Effector memory CD8-positive, alpha-beta T cell (primary cell): ENCODE data around the gene ACBD5.
"Not testable (repeated sequence)": the region's sequence is repeated elsewhere in the genome, so short reads cannot be mapped to it uniquely, and the experiment has no call there.

Source experiments
- ATAC-seq: fragments of 150-1000 bp; cut with Tn5 transposase; replicated peaks from 2 replicates; pipeline ENCODE4 v1.10.0; 2021; ENCODE audit warnings: mild to moderate bottlenecking, moderate library complexity
- DNase-seq, 3 experiments: peaks; one replicate each; pipeline ENCODE4 v3.0.0; 2021
- H3K27ac Mint-ChIP-seq, 2 donors: one replicate each; pipeline ENCODE4 v1.8.0; 2022; ENCODE audit warnings: mild to moderate bottlenecking in 2 of 2, mixed read lengths in 2 of 2, moderate library complexity in 2 of 2
- H3K27me3 Mint-ChIP-seq, 2 donors: one replicate each; pipeline ENCODE4 v1.8.0; 2022; ENCODE audit warnings: mixed read lengths in 2 of 2
- H3K36me3 Mint-ChIP-seq: one replicate; pipeline ENCODE4 v1.8.0; 2022; ENCODE audit warnings: mild to moderate bottlenecking, moderate library complexity, mixed read lengths; ENCODE audit not compliant: insufficient read depth
- H3K4me1 Mint-ChIP-seq, 2 donors: one replicate each; pipeline ENCODE4 v1.8.0; 2022; ENCODE audit warnings: low read depth in 2 of 2, mixed read lengths in 2 of 2
- H3K4me3 Mint-ChIP-seq, 2 donors: one replicate each; pipeline ENCODE4 v1.8.0; 2022; ENCODE audit warnings: mild to moderate bottlenecking in 2 of 2, mixed read lengths in 2 of 2, moderate library complexity in 2 of 2
- H3K9me3 Mint-ChIP-seq, 2 donors: one replicate each; pipeline ENCODE4 v1.8.0; 2022; ENCODE audit warnings: mixed read lengths in 2 of 2

Gene ACBD5

DNA sequence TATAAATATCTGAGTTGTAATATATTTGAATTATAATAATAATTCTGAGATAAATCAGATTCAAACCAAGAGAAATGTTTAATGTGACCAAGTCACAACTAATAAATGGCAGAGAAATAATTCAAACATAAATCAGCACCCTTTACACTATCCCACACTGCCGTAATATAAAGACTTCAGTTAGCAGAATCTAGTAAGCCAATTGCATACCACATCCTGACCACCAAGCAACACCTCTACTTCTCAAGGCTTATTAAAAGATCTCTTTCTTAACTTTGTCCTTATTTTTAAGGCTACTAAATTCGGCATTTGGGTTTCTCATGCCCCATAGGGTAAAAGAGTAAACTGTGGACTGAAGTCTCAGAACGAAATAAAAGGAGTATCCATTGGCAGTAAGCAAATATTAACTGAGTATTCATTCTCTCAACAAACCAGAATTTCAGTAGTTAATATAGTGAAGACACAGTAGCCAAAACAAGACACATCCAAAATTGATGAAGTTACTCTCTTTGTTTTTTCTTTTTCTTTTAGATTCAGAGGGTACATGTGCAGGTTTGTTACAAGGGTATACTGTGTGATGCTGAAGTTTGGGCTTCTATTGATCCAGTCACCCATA lies 14.8 kb downstream of the ACBD5 start:
- Mint-ChIP-seq H3K36me3 (peaks cover 65% of the 10 kb centered on the region), H3K27me3 (no peaks in the 10 kb centered on the region), H3K9me3 (no peaks in the 10 kb centered on the region), H3K4me3 (peak overlapping the region; percentile 63 to 80), H3K4me1 (peaks cover 19 to 31% of the 10 kb centered on the region in 2 donors), H3K27ac (peak overlapping the region; percentile 64 to 94)
- DNase-seq (peak in 2 of 3 experiments; percentile 21 to 30), ATAC-seq (peak; percentile 87)

DNA sequence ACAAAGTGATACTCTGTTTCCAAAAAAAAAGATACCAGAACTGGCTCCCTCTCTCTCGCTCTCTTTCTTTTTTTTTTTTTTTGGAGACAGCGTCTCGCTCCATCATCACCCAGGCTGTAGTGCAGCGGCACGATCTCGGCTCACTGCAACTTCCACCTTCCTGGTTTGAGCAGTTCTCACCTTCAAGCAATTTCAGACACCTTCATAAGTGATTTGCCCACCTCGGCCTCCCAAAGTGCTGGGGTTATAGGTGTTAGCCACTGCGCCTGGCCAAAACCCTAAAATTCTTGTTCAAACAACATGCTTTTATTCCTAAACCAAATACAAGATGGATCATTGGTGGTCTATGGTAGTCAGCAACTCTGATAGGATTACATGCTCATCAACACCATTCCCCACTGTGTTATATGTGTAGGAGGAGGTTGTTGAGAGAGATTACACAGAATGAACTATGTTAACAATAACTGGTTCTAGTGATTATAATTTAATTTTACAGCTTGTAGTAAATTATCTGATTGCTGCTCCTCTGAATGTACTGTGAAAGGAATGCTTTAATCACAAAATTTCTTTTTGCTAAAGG lies 15.5 kb downstream of the ACBD5 start:
- peak; percentile 80 for ATAC-seq

GRCh38 chr10:27223964-27224363 lies 16.6 kb downstream of the ACBD5 start:
- Mint-ChIP-seq H3K27me3 (no peaks in the 10 kb centered on the region), H3K36me3 (peaks cover 68% of the 10 kb centered on the region), H3K4me3 (peak overlapping the region; percentile 76 to 80), H3K27ac (peak overlapping the region; percentile 62 to 91), H3K4me1 (peaks cover 20 to 36% of the 10 kb centered on the region in 2 donors), H3K9me3 (no peaks in the 10 kb centered on the region)
- peak; percentile 20 to 27 (median 22) for DNase-seq
- no peak for ATAC-seq

More for the DNA sequence above, 15.5 kb downstream of the ACBD5 start:
- peaks cover 19 to 31% of the 10 kb centered on the region in 2 donors for H3K4me1 Mint-ChIP-seq
- H3K27ac Mint-ChIP-seq = peak overlapping the region; percentile 91 to 93
- H3K36me3 Mint-ChIP-seq = peaks cover 60% of the 10 kb centered on the region
- peak; percentile 56 to 58 (median 57) for DNase-seq
- no peaks in the 10 kb centered on the region for H3K9me3 Mint-ChIP-seq
- H3K27me3 Mint-ChIP-seq = no peaks in the 10 kb centered on the region
- H3K4me3 Mint-ChIP-seq = peak overlapping the region; percentile 76 to 80

DNA sequence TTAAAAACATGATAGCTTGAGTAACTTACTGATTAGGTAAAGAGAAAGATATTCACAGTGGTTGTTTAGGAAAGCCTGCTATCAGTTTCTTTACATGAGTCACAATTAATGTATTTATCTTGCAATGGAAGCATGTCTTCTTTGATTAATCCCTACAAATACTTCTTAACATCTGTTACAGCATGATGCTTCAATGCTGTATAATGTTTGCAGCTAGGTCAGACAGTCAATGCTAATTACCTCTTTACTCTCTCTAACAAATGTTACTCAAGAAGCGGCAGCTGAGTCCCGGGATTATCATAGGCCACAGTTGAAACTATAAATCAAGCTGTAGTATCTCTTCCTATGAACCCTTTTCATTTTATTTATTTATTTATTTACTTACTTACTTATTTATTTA lies 33.2 kb downstream of the ACBD5 start:
- Mint-ChIP-seq H3K27ac (no peak overlapping the region), H3K27me3 (no peaks in the 10 kb centered on the region), H3K4me3 (no peak overlapping the region), H3K4me1 (peaks cover 1 to 3% of the 10 kb centered on the region in 2 donors), H3K36me3 (peaks cover 96% of the 10 kb centered on the region), H3K9me3 (no peaks in the 10 kb centered on the region)
- ATAC-seq (no peak), DNase-seq (no peak)

DNA sequence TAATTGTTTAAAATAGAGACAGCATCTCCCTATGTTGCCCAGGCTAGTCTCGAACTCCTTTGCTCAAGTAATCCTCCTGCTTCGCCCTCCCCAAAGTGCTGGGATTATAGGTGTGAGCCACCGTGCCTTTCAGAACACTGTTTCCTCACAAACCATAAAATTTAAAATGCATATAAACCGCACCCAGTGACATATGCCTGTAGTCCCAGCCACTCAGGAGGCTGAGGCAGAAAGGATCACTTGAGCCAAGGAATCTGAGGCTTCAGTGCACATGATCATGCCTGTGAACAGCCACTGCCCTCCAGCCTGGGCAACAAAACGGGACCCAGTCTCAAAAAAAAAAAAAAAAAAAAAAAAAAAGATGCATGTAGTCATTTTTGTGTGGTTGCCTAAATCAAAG lies 36.8 kb downstream of the ACBD5 start:
- Mint-ChIP-seq H3K27me3 (no peaks in the 10 kb centered on the region), H3K9me3 (no peaks in the 10 kb centered on the region), H3K36me3 (peaks cover 94% of the 10 kb centered on the region), H3K4me3 (no peak overlapping the region), H3K27ac (no peak overlapping the region), H3K4me1 (peaks cover 0 to 8% of the 10 kb centered on the region in 2 donors)
- ATAC-seq (no peak), DNase-seq (no peak)

GRCh38 chr10:27197980-27198620 lies 42.5 kb downstream of the ACBD5 start:
- no peak for DNase-seq
- Mint-ChIP-seq H3K36me3 (peaks cover 71% of the 10 kb centered on the region), H3K9me3 (no peaks in the 10 kb centered on the region), H3K4me3 (no peak overlapping the region), H3K27ac (peak overlapping the region; percentile 36 to 45), H3K4me1 (peaks cover 3 to 13% of the 10 kb centered on the region in 2 donors), H3K27me3 (no peaks in the 10 kb centered on the region)
- ATAC-seq = no peak

GRCh38 chr10:27192284-27192683 lies 48.3 kb downstream of the ACBD5 start:
- ATAC-seq (no peak), DNase-seq (no peak)
- Mint-ChIP-seq H3K27me3 (no peaks in the 10 kb centered on the region), H3K9me3 (no peaks in the 10 kb centered on the region), H3K27ac (peak overlapping the region; percentile 29 to 81), H3K4me3 (no peak overlapping the region), H3K36me3 (peaks cover 20% of the 10 kb centered on the region), H3K4me1 (no peaks in the 10 kb centered on the region)

DNA sequence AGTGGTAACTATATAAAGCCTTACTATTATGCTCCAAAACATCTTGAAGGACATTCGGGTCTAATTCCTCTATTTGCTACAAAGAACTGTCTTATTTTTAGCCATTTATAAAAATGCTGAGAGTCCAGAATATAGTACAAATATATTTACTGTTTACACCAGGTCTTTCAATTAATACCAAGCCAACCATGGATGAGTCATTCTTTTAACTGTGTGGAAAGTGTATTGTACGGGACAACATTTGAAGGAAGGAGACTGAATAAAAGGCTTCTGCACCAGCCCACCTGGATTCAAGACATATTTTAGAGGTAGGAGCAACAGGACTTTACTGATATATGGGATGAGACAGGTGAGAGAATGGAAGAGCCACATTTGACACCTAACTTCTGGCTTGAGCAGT lies 50.1 kb downstream of the ACBD5 start:
- DNase-seq = no peak
- ATAC-seq = no peak

DNA sequence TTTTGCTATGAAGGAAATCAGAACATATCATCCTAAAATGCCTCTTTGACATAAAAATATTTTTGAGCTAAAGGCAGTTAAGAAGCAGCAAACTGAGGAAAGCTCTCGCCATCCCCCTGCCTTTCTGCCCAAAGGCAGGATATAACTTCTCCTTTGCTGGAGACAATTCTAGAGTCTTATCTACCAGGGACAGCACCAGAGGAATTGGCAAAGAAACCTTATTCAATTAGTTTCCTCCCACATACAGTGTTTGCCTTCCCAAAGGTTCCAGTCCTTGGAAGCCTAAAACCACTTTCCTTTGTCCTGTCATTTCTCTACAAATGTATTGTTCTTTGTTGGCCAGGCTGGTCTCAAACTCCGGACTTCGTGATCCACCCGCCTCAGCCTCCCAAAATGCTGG lies 51.7 kb downstream of the ACBD5 start:
- ATAC-seq (no peak), DNase-seq (no peak)
- peaks cover 32% of the 10 kb centered on the region for H3K36me3 Mint-ChIP-seq
- no peaks in the 10 kb centered on the region for H3K4me1 Mint-ChIP-seq
- no peaks in the 10 kb centered on the region for H3K9me3 Mint-ChIP-seq
- H3K27ac Mint-ChIP-seq = no peak overlapping the region
- H3K27me3 Mint-ChIP-seq = no peaks in the 10 kb centered on the region
- no peak overlapping the region for H3K4me3 Mint-ChIP-seq

More for the DNA sequence above, 50.1 kb downstream of the ACBD5 start:
- Mint-ChIP-seq H3K36me3 (peaks cover 28% of the 10 kb centered on the region), H3K27me3 (no peaks in the 10 kb centered on the region), H3K27ac (no peak overlapping the region), H3K4me3 (no peak overlapping the region), H3K4me1 (no peaks in the 10 kb centered on the region), H3K9me3 (no peaks in the 10 kb centered on the region)

- H3K9me3 Mint-ChIP-seq = no peaks in the 10 kb centered on the region
- peaks cover 32% of the 10 kb centered on the region for H3K36me3 Mint-ChIP-seq
- H3K4me1 Mint-ChIP-seq = no peaks in the 10 kb centered on the region
- no peaks in the 10 kb centered on the region for H3K27me3 Mint-ChIP-seq
- no peak overlapping the region for H3K27ac Mint-ChIP-seq
- DNase-seq = no peak
- no peak overlapping the region for H3K4me3 Mint-ChIP-seq
- ATAC-seq = no peak
Measured at GRCh38 chr10:27188259-27188658, 52.3 kb downstream of the ACBD5 start.

DNA sequence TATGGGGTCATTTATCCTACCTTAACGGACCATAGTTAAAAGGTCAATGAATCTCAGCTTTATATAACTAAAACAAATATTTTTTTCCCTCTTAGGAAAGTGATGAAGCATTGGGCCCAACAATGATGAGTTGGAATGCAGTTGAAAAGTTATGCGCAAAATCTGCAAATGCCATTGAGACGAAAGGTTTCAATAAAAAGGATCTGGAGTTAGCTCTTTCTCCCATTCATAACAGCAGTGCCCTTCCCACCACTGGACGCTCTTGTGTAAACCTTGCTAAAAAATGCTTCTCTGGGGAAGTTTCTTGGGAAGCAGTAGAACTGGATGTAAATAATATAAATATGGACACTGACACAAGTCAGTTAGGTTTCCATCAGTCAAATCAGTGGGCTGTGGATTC lies 70.7 kb downstream of the ACBD5 start:
- ATAC-seq = no peak
- Mint-ChIP-seq H3K9me3 (no peaks in the 10 kb centered on the region), H3K36me3 (peaks cover 35% of the 10 kb centered on the region)

DNA sequence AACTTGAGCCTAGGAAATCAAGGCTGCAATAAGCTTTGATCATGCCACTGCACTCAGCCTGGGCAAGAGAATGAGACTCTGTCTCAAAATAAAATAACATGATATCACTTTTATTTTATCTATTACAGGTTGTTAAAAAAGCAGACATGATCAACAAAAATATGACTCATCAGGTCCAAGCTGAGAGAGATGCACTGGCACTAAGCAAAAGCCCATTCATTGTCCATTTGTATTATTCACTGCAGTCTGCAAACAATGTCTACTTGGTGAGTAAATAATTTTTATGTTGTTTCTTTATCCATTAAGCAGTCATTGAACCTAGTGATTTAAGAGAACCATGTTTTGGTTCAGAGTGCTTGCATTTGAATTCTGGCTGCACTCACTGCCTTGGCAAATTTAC lies 82.2 kb downstream of the ACBD5 start:
- peaks cover 21 to 24% of the 10 kb centered on the region in 2 donors for H3K4me1 Mint-ChIP-seq
- no peak for DNase-seq
- H3K27ac Mint-ChIP-seq = no peak overlapping the region
- H3K36me3 Mint-ChIP-seq = peaks cover 78% of the 10 kb centered on the region
- no peak overlapping the region for H3K4me3 Mint-ChIP-seq
- no peak for ATAC-seq
- H3K27me3 Mint-ChIP-seq = no peaks in the 10 kb centered on the region
- H3K9me3 Mint-ChIP-seq = no peaks in the 10 kb centered on the region

More for the DNA sequence above, 70.7 kb downstream of the ACBD5 start:
- DNase-seq = no peak
- Mint-ChIP-seq H3K4me1 (peaks cover 0 to 5% of the 10 kb centered on the region in 2 donors), H3K4me3 (no peak overlapping the region), H3K27ac (peak overlapping the region in 1 of 2 donors; percentile 29), H3K27me3 (no peaks in the 10 kb centered on the region)

GRCh38 chr10:27157150-27157549 lies 83.4 kb downstream of the ACBD5 start:
- ATAC-seq (no peak), DNase-seq (no peak)
- peaks cover 75% of the 10 kb centered on the region for H3K36me3 Mint-ChIP-seq
- peak overlapping the region; percentile 100 for H3K27ac Mint-ChIP-seq
- peaks cover 34% of the 10 kb centered on the region in 2 donors for H3K4me1 Mint-ChIP-seq
- peak overlapping the region; percentile 100 for H3K4me3 Mint-ChIP-seq
- H3K9me3 Mint-ChIP-seq = no peaks in the 10 kb centered on the region
- no peaks in the 10 kb centered on the region for H3K27me3 Mint-ChIP-seq

DNA sequence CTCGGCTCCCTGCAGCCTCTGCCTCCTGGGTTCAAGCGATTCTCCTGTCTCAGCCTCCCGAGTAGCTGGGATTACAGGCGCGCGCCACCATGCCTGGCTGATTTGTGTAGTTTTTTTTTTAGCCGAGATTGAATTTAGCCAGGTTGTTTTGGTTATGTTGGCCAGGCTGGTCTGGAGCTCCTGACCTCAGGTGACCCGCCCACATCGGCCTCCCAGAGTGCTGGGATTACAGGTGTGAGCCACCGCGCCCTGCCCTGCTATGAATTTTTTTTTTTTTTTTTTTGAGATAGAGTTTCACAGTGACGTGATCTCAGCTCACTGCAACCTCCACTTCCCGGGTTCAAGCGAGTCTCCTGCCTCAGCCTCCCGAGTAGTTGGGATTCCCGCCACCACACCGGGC lies 84.0 kb downstream of the ACBD5 start:
- H3K9me3 Mint-ChIP-seq, H3K27me3 Mint-ChIP-seq, DNase-seq, ATAC-seq: not testable (repeated sequence)
- Mint-ChIP-seq H3K36me3 (peaks cover 70% of the 10 kb centered on the region), H3K27ac (peak overlapping the region; percentile 100), H3K4me3 (peak overlapping the region; percentile 100), H3K4me1 (peaks cover 35% of the 10 kb centered on the region in 2 donors)
